GM12891 (cell line): ENCODE measurements around the gene TTYH1.
"Not testable (repeated sequence)": the region's sequence is repeated elsewhere in the genome, so short reads cannot be mapped to it uniquely, and the experiment has no call there.

Source experiments
- DNase-seq: peaks from one replicate; pipeline ENCODE4 v3.0.0; 2011; ENCODE audit warnings: low spot score; ENCODE audit not compliant: insufficient read length
- FAIRE-seq: peaks from 2 replicates; lab custom pipeline; 2011; peaks lifted over from hg19 to GRCh38; lab: Jason Lieb, UNC
- PAX5 ChIP-seq: IDR thresholded peaks from 2 replicates; pipeline ENCODE4 v1.6.1; 2011; ENCODE audit warnings: low read length, moderate library complexity, mild to moderate bottlenecking; ENCODE audit not compliant: insufficient read depth, severe bottlenecking
- POLR2A ChIP-seq: IDR thresholded peaks from 2 replicates; pipeline ENCODE4 v1.6.1; 2011; ENCODE audit warnings: low read depth, low read length, control low read depth
- POLR2AphosphoS5 ChIP-seq: IDR thresholded peaks from 2 replicates; pipeline ENCODE4 v1.6.1; 2011; ENCODE audit warnings: low read depth, low read length, control low read depth
- POU2F2 ChIP-seq: IDR thresholded peaks from 2 replicates; pipeline ENCODE4 v1.6.1; 2011; ENCODE audit warnings: low read depth, mild to moderate bottlenecking, control low read depth, low read length, moderate library complexity
- SPI1 ChIP-seq: IDR thresholded peaks from 2 replicates; pipeline ENCODE4 v1.6.1; 2011; ENCODE audit warnings: low read depth, low read length, control low read depth
- TAF1 ChIP-seq: IDR thresholded peaks from 2 replicates; pipeline ENCODE4 v1.6.1; 2011; ENCODE audit warnings: low read depth, low read length, control low read depth

TTYH1 gene

GRCh38 chr19:54379187-54379678 lies 36.0 kb upstream of the TTYH1 start:
- TF ChIP-seq PAX5, result no peak
- no peak for TF ChIP-seq POLR2AphosphoS5
- TF ChIP-seq POLR2A, result no peak
- no peak for TF ChIP-seq POU2F2
- TF ChIP-seq SPI1, result no peak
- TF ChIP-seq TAF1, result no peak
- DNase-seq (no peak), FAIRE-seq (no peak)

GRCh38 chr19:54380897-54381296 lies 34.4 kb upstream of the TTYH1 start:
- DNase-seq (no peak), FAIRE-seq (no peak)

GRCh38 chr19:54382041-54382440 lies 33.2 kb upstream of the TTYH1 start:
- not testable (repeated sequence) for FAIRE-seq

More at GRCh38 chr19:54380897-54381296, 34.4 kb upstream of the TTYH1 start:
- TF ChIP-seq POLR2AphosphoS5, result no peak
- no peak for TF ChIP-seq PAX5
- no peak for TF ChIP-seq POLR2A
- no peak for TF ChIP-seq POU2F2

GRCh38 chr19:54383330-54383729 lies 31.9 kb upstream of the TTYH1 start:
- FAIRE-seq, result no peak

More at GRCh38 chr19:54382041-54382440, 33.2 kb upstream of the TTYH1 start:
- DNase-seq, result not testable (repeated sequence)

GRCh38 chr19:54387991-54388801 lies 27.1 kb upstream of the TTYH1 start:
- TF ChIP-seq POLR2A (no peak), TAF1 (no peak), POU2F2 (no peak), POLR2AphosphoS5 (no peak), SPI1 (no peak), PAX5 (no peak)
- FAIRE-seq, result peak; percentile 45
- DNase-seq, result no peak

More at GRCh38 chr19:54383330-54383729, 31.9 kb upstream of the TTYH1 start:
- DNase-seq, result no peak
- TF ChIP-seq TAF1 (no peak), POU2F2 (no peak), SPI1 (no peak)

- FAIRE-seq, result peak; percentile 58
Measured at GRCh38 chr19:54388802-54389139, 26.5 kb upstream of the TTYH1 start.

GRCh38 chr19:54389553-54389952 lies 25.7 kb upstream of the TTYH1 start:
- FAIRE-seq, result no peak
- TF ChIP-seq TAF1 (no peak), POLR2AphosphoS5 (no peak), POLR2A (no peak), PAX5 (no peak), POU2F2 (no peak), SPI1 (no peak)
- DNase-seq, result no peak

More at GRCh38 chr19:54388802-54389139, 26.5 kb upstream of the TTYH1 start:
- no peak for TF ChIP-seq POU2F2
- no peak for TF ChIP-seq PAX5
- no peak for TF ChIP-seq POLR2AphosphoS5
- no peak for TF ChIP-seq SPI1
- no peak for TF ChIP-seq POLR2A
- no peak for TF ChIP-seq TAF1
- DNase-seq, result no peak

- FAIRE-seq (peak; percentile 78), DNase-seq (no peak)
- no peak for TF ChIP-seq POLR2A
- TF ChIP-seq POU2F2, result no peak
- no peak for TF ChIP-seq PAX5
- no peak for TF ChIP-seq POLR2AphosphoS5
- TF ChIP-seq SPI1, result no peak
- no peak for TF ChIP-seq TAF1
Measured at GRCh38 chr19:54390942-54391577, 24.2 kb upstream of the TTYH1 start.

- TF ChIP-seq PAX5 (no peak), POLR2A (no peak), POU2F2 (no peak), TAF1 (no peak), POLR2AphosphoS5 (no peak), SPI1 (no peak)
- FAIRE-seq (no peak), DNase-seq (no peak)
Measured at GRCh38 chr19:54391589-54392061, 23.6 kb upstream of the TTYH1 start.
